Measurements from ENCODE around the gene MSI2. TPM values are rescaled to one million over a fixed set of nuclear protein-coding genes. Genes with fewer than 3 reads are reported as not detected.

MSI2 gene
- total and polyA plus RNA-seq, 5 experiments from 2014 or later: 2.5 to 136 (median 4.9) TPM

DNA sequence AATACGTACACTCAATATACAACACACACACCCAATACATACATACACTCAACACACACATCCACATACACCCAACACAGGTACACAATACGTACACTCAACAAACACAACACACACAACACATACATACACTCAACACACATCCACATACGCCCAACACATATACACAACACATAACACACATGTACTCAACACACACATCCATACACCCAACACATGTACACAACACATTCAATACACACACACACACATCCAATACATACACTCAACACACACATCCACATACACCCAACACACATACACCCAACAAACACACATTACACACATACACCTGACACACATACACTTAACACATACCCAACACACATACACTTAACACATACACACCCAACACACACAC lies 392.9 kb downstream of the MSI2 start:
- POLR2A ChIA-PET: no interaction called here
- no peak for ATAC-seq
- Mint-ChIP-seq H3K27me3 (no peaks in the 10 kb centered on the region), H3K9me3 (no peaks in the 10 kb centered on the region), H3K4me1 (peaks cover 6 to 16% (median 11%) of the 10 kb centered on the region in 4 donors), H3K27ac (no peak overlapping the region), H3K36me3 (peaks cover 0 to 25% (median 7%) of the 10 kb centered on the region in 3 donors), H3K4me3 (no peak overlapping the region)
- DNase-seq: no peak

DNA sequence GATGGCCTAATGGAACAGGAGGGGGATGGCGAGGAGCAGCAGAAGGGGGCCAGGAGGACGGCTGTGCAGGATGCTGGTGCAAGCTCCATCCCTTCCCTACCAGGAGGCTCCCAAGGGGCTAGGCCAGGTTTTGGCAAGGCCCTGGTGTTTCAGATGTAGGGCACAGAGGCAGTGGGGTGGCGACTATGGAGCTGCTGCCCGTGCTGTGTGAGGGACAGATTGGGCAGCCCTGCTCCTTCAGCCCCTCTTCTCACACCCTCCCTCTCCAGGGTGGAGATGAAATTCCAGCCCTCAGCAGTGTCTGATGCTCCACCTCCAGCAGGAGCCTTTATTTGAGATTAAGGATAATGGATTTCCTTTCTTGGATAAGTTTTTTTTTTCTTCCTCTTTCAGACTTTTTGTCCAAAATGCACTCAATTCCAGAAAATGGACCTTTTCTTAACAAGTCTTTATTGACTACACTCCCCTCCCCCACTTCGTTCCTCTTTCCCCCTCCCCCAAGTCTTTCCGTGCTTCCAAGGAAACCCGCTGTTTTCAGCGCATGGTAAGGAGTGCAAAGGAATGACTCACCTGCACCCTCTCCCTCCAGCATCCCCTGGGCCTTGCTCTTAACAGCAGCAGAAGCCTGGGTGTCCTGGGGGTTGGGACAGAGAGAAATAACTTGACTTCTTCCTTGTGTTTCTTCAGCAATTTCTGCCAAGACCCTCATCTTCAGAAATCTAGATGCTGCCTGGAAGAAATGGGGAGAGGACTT lies 393.6 kb downstream of the MSI2 start:
- no peak for DNase-seq
- H3K4me1 Mint-ChIP-seq: peaks cover 6 to 16% (median 12%) of the 10 kb centered on the region in 4 donors
- no peaks in the 10 kb centered on the region for H3K27me3 Mint-ChIP-seq
- no peak for ATAC-seq
- peak overlapping the region in 1 of 10 donors; percentile 19 for H3K27ac Mint-ChIP-seq
- H3K36me3 Mint-ChIP-seq: peaks cover 0 to 28% (median 8%) of the 10 kb centered on the region in 3 donors
- POLR2A ChIA-PET: no interaction called here
- no peaks in the 10 kb centered on the region for H3K9me3 Mint-ChIP-seq
- H3K4me3 Mint-ChIP-seq: no peak overlapping the region

DNA sequence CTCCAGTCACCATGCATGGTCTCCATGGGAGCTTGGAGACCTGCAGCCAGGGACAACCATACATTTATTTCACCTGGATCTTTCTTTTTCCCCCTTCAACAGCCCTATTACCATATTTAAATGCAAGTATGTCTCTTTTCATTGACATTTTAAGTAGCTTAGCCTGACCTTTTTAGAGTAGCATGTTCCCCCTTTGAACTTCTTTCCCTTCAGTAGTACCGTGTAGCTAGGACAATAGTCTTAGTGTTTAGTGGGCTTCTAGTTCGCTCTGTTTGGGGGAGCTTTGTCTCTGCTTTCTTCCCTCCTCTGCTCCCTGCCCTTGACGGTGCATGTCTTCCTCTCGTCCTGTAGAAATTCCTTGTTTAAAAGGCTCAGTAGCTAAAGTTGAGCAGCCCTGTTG lies 394.2 kb downstream of the MSI2 start:
- no peak overlapping the region for H3K4me3 Mint-ChIP-seq
- H3K4me1 Mint-ChIP-seq: peaks cover 6 to 18% (median 13%) of the 10 kb centered on the region in 4 donors
- H3K9me3 Mint-ChIP-seq: no peaks in the 10 kb centered on the region
- no peaks in the 10 kb centered on the region for H3K27me3 Mint-ChIP-seq
- POLR2A ChIA-PET: no interaction called here
- peak overlapping the region in 4 of 10 donors; percentile 5 to 79 (median 42) for H3K27ac Mint-ChIP-seq
- H3K36me3 Mint-ChIP-seq: peaks cover 0 to 32% (median 11%) of the 10 kb centered on the region in 3 donors
- ATAC-seq (no peak), DNase-seq (no peak)

DNA sequence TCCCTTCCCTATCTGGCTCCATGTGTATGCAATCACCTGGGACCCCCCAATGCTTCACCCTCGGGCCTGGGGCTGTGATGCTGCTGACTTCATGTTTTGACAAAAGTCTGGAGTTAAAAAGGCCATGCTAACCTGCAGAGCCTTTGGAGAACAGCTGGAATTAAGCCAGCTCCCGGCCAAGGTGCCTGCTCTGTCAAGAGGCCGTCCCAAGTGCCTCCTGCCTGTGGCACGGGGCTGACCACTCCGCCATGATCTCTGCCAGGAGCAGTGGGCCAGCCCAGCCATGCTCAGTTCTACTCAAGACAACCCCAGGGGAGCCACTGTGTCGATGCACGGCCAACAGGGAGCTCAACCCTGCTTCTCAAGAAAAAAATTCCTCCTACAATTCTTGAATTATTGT lies 395.1 kb downstream of the MSI2 start:
- peaks cover 0 to 35% (median 10%) of the 10 kb centered on the region in 3 donors for H3K36me3 Mint-ChIP-seq
- H3K27ac Mint-ChIP-seq: peak overlapping the region in 1 of 10 donors; percentile 15
- no peaks in the 10 kb centered on the region for H3K27me3 Mint-ChIP-seq
- H3K9me3 Mint-ChIP-seq: no peaks in the 10 kb centered on the region
- POLR2A ChIA-PET: no interaction called here
- ATAC-seq (no peak), DNase-seq (no peak)
- H3K4me1 Mint-ChIP-seq: peaks cover 2 to 18% (median 10%) of the 10 kb centered on the region in 4 donors
- no peak overlapping the region for H3K4me3 Mint-ChIP-seq

DNA sequence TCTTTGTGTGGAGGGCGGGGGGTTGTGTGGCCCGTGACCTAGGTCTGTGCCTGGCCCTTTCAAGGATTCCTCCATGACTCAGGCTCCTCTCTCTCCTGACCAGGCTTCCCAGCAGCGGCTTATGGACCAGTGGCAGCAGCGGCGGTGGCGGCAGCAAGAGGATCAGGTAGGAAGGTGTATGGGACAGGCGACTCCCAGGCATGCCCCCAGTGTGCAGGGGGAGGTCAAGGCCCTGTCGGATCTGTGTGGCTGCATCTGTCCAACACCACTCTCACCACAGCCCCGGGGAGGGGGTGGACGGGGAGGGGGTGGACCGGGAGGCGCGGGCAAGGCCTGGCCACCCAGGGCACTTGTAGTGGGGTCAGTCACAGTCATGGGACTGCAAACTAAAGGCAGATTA lies 395.7 kb downstream of the MSI2 start:
- ATAC-seq (no peak), DNase-seq (no peak)
- Mint-ChIP-seq H3K27ac (peak overlapping the region in 1 of 10 donors; percentile 68), H3K27me3 (no peaks in the 10 kb centered on the region), H3K36me3 (peaks cover 0 to 37% (median 10%) of the 10 kb centered on the region in 3 donors), H3K4me3 (no peak overlapping the region), H3K9me3 (no peaks in the 10 kb centered on the region), H3K4me1 (peaks cover 2 to 18% (median 9%) of the 10 kb centered on the region in 4 donors)
- POLR2A ChIA-PET: no interaction called here

DNA sequence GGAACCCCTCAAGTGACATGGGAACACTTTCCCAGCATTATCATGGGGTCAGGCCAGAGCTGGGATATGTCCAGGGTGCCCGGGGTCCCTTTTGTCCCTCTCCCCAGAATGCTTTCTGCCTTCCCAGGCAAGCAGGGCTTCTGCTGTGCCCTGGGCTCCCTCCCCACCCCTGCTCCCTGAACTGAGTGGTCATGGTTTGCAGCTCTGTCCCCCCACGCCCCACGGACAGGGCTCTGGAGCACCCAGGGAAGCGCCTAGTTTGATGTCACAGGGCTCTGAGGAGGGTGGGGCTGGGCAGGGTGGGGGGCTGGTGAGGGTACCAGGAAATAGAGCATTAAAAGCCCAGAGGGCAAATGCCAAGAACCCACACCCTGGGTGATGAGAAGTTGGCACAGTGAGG lies 396.5 kb downstream of the MSI2 start:
- H3K27ac Mint-ChIP-seq: peak overlapping the region in 1 of 10 donors; percentile 49
- H3K27me3 Mint-ChIP-seq: no peaks in the 10 kb centered on the region
- H3K4me3 Mint-ChIP-seq: no peak overlapping the region
- POLR2A ChIA-PET: no interaction called here
- DNase-seq: no peak
- H3K4me1 Mint-ChIP-seq: peaks cover 2 to 18% (median 9%) of the 10 kb centered on the region in 4 donors
- no peaks in the 10 kb centered on the region for H3K9me3 Mint-ChIP-seq
- peaks cover 0 to 39% (median 10%) of the 10 kb centered on the region in 3 donors for H3K36me3 Mint-ChIP-seq
- no peak for ATAC-seq

DNA sequence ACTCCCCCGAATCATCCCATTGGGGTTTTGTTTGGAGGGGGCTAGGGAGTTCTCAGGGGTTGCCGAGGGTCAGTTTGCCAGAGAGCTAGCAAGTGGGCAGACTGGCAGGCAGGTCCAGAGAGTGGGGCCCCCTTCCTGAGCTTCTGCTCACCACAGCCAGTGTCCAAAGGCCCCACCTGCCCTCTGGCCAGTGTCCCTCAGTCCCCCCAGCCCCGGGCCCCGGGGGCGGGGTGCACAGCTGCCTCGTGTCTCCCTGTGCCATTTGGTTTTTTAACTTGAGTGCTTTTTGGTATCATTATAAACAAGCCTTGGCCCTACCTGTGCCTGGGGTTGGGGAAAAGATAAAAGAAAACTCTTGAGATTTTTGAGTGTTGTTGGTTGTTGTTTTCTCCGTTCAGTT lies 397.0 kb downstream of the MSI2 start:
- H3K9me3 Mint-ChIP-seq: no peaks in the 10 kb centered on the region
- ATAC-seq (no peak), DNase-seq (no peak)
- no peak overlapping the region for H3K4me3 Mint-ChIP-seq
- peaks cover 0 to 40% (median 10%) of the 10 kb centered on the region in 3 donors for H3K36me3 Mint-ChIP-seq
- peaks cover 2 to 18% (median 9%) of the 10 kb centered on the region in 4 donors for H3K4me1 Mint-ChIP-seq
- POLR2A ChIA-PET: no interaction called here
- H3K27me3 Mint-ChIP-seq: no peaks in the 10 kb centered on the region
- peak overlapping the region in 1 of 10 donors; percentile 63 for H3K27ac Mint-ChIP-seq

DNA sequence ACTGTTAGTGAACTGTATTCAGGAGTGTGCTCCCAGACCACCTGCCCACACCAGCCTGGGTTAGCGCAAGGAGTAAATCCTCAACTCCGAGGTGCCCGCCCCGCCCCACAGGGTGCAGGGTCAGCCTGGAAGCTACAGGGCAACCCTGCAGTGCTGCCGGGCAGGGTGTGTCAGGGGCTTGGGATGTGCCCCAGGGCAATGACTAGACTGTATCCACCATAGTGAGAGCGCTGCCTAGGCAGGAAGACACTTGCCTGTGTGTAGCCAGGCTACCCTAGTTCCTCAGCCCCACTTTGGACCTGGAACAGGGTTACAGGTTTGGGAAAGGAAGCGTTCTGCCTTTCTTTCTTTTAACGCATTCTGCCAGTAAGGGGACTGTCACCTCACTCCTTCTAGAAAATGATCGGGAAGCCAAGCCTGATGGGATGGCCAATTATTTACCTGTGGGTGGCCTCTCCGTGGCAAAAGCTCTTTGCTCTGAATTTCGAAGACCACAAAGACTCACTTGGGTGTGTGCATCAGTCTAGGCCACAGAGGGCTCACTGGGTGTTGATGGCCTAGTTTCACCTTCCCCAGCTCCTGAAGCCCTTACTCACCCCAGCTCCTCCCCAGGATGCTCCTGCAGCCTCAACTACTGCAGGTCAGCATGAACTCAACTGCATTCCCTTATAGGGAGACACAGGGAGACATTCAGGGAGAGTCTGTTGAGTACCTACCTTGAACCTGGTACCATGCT lies 397.9 kb downstream of the MSI2 start:
- no peak for DNase-seq
- peak overlapping the region in 1 of 10 donors; percentile 1 for H3K4me3 Mint-ChIP-seq
- H3K9me3 Mint-ChIP-seq: no peaks in the 10 kb centered on the region
- no peaks in the 10 kb centered on the region for H3K27me3 Mint-ChIP-seq
- H3K36me3 Mint-ChIP-seq: peaks cover 0 to 45% (median 10%) of the 10 kb centered on the region in 3 donors
- H3K4me1 Mint-ChIP-seq: peaks cover 2 to 18% (median 9%) of the 10 kb centered on the region in 4 donors
- POLR2A ChIA-PET: no interaction called here
- peak overlapping the region in 5 of 10 donors; percentile 14 to 63 (median 41) for H3K27ac Mint-ChIP-seq
- ATAC-seq: no peak

DNA sequence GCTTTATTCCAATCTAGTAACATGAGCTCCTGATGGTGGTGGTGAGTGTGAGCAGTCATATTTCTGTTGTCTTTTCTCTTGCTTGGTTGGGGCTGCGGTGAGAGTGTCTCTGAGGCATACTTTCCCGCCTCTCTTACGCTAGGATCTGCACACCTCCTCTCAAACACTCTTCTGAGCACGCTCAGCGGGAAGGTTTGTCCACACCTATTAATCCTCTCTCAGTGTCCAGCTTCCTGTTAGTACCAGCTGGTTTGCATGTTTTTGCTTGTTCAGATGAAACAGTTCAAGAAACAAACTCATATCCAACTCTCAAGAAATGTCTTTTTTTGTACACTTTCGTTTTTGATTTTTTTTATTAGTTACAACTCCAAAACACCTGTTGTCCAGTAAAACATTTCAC lies 399.2 kb downstream of the MSI2 start:
- H3K4me1 Mint-ChIP-seq: peaks cover 0 to 16% (median 5%) of the 10 kb centered on the region in 4 donors
- ATAC-seq (no peak), DNase-seq (no peak)
- H3K9me3 Mint-ChIP-seq: no peaks in the 10 kb centered on the region
- peaks cover 0 to 45% (median 12%) of the 10 kb centered on the region in 3 donors for H3K36me3 Mint-ChIP-seq
- POLR2A ChIA-PET: interaction anchor here (0.6 kb wide), 1 partner anchor 498 kb away, joined by 4 read pairs; no protein-coding TSS in a partner anchor
- no peaks in the 10 kb centered on the region for H3K27me3 Mint-ChIP-seq
- H3K27ac Mint-ChIP-seq: peak overlapping the region in 4 of 10 donors; percentile 8 to 81 (median 38)
- no peak overlapping the region for H3K4me3 Mint-ChIP-seq

DNA sequence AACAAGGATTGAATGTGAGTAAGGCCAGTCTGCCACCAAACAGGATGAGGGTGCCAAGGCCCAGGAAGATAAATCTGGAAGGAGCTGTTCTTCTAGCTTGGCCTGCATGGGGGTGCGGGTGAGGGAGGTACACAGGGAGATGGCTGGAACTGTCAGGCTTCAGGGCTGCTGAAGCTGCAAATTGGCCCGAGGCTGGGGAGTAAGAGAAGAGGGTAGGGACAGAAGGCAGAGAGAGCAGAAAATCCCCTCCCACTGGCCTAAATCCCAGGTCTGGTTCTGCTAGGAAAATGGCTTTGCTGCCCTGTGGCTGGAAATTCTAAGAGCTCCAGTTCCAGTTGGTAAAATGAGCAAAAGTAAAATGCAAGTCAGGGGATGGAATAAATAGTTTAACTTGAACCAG lies 400.9 kb downstream of the MSI2 start:
- Mint-ChIP-seq H3K27ac (peak overlapping the region in 3 of 10 donors; percentile 15 to 24 (median 21)), H3K27me3 (no peaks in the 10 kb centered on the region), H3K4me3 (no peak overlapping the region), H3K4me1 (peaks cover 0 to 11% (median 5%) of the 10 kb centered on the region in 4 donors), H3K9me3 (no peaks in the 10 kb centered on the region), H3K36me3 (peaks cover 0 to 44% (median 16%) of the 10 kb centered on the region in 3 donors)
- POLR2A ChIA-PET: no interaction called here
- ATAC-seq (no peak), DNase-seq (no peak)

DNA sequence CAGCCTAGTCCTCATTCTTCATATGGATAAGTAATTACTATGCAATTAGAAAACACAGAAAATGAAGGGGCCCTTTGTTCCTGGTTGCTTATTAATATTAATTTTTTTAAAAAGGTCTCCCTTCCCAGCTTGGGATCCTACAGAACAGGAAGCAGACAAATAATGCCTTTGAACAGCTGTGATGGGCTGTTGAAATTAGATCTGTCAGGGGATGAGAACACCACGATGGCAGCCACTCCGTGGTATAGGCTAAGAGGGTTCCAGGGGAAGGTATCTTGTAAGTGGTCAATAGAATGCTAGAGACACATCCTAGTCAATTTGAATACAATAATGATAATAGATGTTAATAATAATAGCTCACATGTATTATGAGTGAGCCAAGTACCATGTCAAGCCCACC lies 405.7 kb downstream of the MSI2 start:
- POLR2A ChIA-PET: no interaction called here
- ATAC-seq (no peak), DNase-seq (no peak)
- Mint-ChIP-seq H3K4me1 (peaks cover 5 to 28% (median 21%) of the 10 kb centered on the region in 4 donors), H3K36me3 (peaks cover 0 to 21% (median 5%) of the 10 kb centered on the region in 3 donors), H3K4me3 (no peak overlapping the region), H3K27me3 (no peaks in the 10 kb centered on the region), H3K27ac (peak overlapping the region in 4 of 10 donors; percentile 31 to 69 (median 54)), H3K9me3 (no peaks in the 10 kb centered on the region)

DNA sequence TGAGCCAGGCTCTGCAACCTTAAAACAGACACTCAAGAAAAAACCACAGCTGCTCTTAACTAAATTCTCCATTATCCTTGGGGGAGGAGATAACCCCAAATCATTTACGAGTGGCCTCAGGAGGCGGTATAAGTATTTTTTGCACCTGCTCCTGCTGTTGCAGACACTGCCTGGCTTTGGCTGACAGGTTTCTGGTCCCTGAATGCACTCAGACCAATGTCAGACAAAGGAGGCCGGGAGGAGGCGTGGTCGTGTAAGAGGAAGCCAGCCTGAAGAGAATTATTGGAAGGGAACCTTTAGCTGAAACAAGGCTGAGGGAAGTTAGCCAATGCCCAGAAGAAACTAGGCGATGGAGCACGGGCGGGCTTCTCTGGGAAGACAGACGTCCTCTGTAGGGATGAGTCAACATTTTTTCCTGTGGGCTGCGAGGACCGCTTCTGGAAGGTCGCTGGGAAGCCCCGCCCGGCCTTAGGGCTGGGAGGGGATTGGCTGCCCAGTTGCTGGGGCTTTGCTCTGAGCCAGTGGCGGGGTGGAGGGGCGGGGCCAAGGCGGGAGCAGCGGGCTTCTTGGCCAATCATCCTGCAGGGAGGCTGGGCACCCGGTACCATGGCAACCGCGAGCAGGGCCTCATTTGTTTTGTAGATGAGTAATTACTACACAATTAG lies 406.5 kb downstream of the MSI2 start:
- H3K9me3 Mint-ChIP-seq: no peaks in the 10 kb centered on the region
- peak overlapping the region in 1 of 10 donors; percentile 50 for H3K4me3 Mint-ChIP-seq

More for the DNA sequence above, 406.5 kb downstream of the MSI2 start:
- H3K27me3 Mint-ChIP-seq: no peaks in the 10 kb centered on the region
- peak overlapping the region in 4 of 10 donors; percentile 25 to 69 (median 42) for H3K27ac Mint-ChIP-seq
- POLR2A ChIA-PET: no interaction called here
- peak in 1 of 10 donors; percentile 12 for DNase-seq
- no peak for ATAC-seq
- H3K4me1 Mint-ChIP-seq: peaks cover 5 to 33% (median 22%) of the 10 kb centered on the region in 4 donors
- H3K36me3 Mint-ChIP-seq: peaks cover 0 to 20% (median 5%) of the 10 kb centered on the region in 3 donors
